Gastrocnemius medialis (tissue), 4 donors: ENCODE measurements around the gene DIP2C. TPM values are rescaled to one million over a fixed set of nuclear protein-coding genes. Genes with fewer than 3 reads are reported as not detected.

Source experiments
- ATAC-seq, 2 donors: fragments of 150-250 bp; one replicate each; pipeline ENCODE4 v1.9.1; 2016
- DNase-seq, 2 donors: peaks; one replicate each; pipeline ENCODE4 v3.0.0-alpha.2; 2019
- H3K27ac ChIP-seq, 4 donors: fragments of 200-600 bp; sonication (generic); 1 replicate in 1 of 4; 2 replicates in 3 of 4; pipeline ENCODE4 v1.5.1; 2016 to 2018; ENCODE audit warnings: mild to moderate bottlenecking in 2 of 4, moderate library complexity in 1 of 4
- H3K27me3 ChIP-seq, 3 donors: fragments of 200-600 bp; sonication (generic) in 2 of 3; 1 replicate in 1 of 3; 2 replicates in 2 of 3; pipeline versions ENCODE4 v1.5.1 to v1.6.0; 2016 to 2019; ENCODE audit warnings: mild to moderate bottlenecking in 1 of 3, moderate library complexity in 1 of 3
- H3K36me3 ChIP-seq, 2 donors: fragments of 200-600 bp; sonication (generic) in 1 of 2; one replicate each; pipeline ENCODE4 v1.5.1; 2017 to 2018
- H3K4me1 ChIP-seq, 2 donors: fragments of 200-600 bp; sonication (generic) in 1 of 2; one replicate each; pipeline ENCODE4 v1.5.1; 2016 to 2017; ENCODE audit warnings: mild to moderate bottlenecking in 2 of 2
- H3K4me3 ChIP-seq, 4 donors: fragments of 200-600 bp; sonication (generic) in 3 of 4; 1 replicate in 1 of 4; 2 replicates in 3 of 4; pipeline ENCODE4 v1.5.1; 2016 to 2019; ENCODE audit warnings: mild to moderate bottlenecking in 2 of 4
- H3K9me3 ChIP-seq, 3 donors: fragments of 200-600 bp; sonication (generic) in 2 of 3; 1 replicate in 1 of 3; 2 replicates in 2 of 3; pipeline ENCODE4 v1.5.1; 2016 to 2019
- POLR2A ChIP-seq, 2 donors: fragments of 450-650 bp; IDR thresholded peaks; one replicate each; pipeline ENCODE4 v1.6.1; 2017; ENCODE audit warnings: antibody characterized with exemption in 2 of 2, mild to moderate bottlenecking in 2 of 2, moderate library complexity in 2 of 2
- in situ Hi-C, 4 donors: fragments of 200-750 bp; cut with MboI; loops; one replicate each; pipeline versions ENCODE4 v1.15.0 to v1.8.0; 2017; ENCODE audit warnings: low sequenced_read_pairs in 4 of 4
- intact Hi-C: fragments of 100-400 bp; cut with DNase I; formaldehyde crosslinking; loops from one replicate; pipeline ENCODE4 v1.15.1; 2023; ENCODE audit warnings: low total_unique reads
- total RNA-seq, 4 donors: library from RNA; depleted of rRNA; stranded (reverse); fragments of >200 nt; gene quantifications; one replicate each; pipeline versions ENCODE4 v1.1.0 to v1.2.3, GENCODE V29; 2016
- TF ChIP-seq, protein P1 (sequence below), 5 experiments: fragments of 450-650 bp in 3 of 5; fragments of 200-600 bp in 2 of 5; sonication (generic) in 2 of 5; IDR thresholded peaks in 4 of 5; conservative IDR thresholded peaks in 1 of 5; 1 replicate in 4 of 5; 2 replicates in 1 of 5; pipeline ENCODE4 v1.5.1; 2016 to 2019; ENCODE audit warnings: antibody characterized with exemption in 5 of 5, mild to moderate bottlenecking in 3 of 5, moderate library complexity in 3 of 5

The DIP2C gene
- total RNA-seq, 4 donors from 2014 or later: 19.1 to 60.0 (median 30.2) TPM

DNA sequence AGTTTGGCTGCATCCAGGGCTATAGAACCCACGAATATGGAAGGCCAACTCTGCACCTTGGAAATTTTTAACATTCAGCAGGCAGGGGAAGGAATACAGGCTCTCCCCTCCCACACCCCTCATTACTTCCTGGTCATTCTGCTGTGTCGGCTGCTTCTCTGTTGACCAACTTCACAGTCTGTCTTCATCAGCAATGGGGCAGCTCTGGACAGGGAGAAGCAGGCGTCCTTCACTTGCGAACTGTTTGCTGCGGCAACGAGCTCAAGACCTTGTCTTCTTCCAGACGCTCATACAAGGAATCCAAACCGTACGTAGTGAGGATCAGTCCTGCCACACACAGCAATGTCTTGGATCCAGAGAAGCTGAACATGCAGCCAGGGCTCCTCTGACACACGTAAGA is 192.2 kb downstream of the DIP2C start:
- no peak for ATAC-seq
- no peak for TF ChIP-seq POLR2A (IDR thresholded peaks at IDR 0.05)
- TF ChIP-seq, protein P1, sequence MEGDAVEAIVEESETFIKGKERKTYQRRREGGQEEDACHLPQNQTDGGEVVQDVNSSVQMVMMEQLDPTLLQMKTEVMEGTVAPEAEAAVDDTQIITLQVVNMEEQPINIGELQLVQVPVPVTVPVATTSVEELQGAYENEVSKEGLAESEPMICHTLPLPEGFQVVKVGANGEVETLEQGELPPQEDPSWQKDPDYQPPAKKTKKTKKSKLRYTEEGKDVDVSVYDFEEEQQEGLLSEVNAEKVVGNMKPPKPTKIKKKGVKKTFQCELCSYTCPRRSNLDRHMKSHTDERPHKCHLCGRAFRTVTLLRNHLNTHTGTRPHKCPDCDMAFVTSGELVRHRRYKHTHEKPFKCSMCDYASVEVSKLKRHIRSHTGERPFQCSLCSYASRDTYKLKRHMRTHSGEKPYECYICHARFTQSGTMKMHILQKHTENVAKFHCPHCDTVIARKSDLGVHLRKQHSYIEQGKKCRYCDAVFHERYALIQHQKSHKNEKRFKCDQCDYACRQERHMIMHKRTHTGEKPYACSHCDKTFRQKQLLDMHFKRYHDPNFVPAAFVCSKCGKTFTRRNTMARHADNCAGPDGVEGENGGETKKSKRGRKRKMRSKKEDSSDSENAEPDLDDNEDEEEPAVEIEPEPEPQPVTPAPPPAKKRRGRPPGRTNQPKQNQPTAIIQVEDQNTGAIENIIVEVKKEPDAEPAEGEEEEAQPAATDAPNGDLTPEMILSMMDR (IDR thresholded peaks at IDR 0.05 in 4 of 5, conservative IDR thresholded peaks at IDR 0.05 in 1 of 5): no peak
- Histone ChIP-seq H3K4me1 (peaks cover 40 to 53% of the 10 kb centered on the region in 2 donors), H3K27ac (no peak overlapping the region), H3K36me3 (no peaks in the 10 kb centered on the region), H3K27me3 (no peaks in the 10 kb centered on the region), H3K9me3 (no peaks in the 10 kb centered on the region), H3K4me3 (no peak overlapping the region)
- intact Hi-C loops (no loop called here), in situ Hi-C loops (no loop called here)
- DNase-seq: peak in 1 of 2 donors; percentile 8

DNA sequence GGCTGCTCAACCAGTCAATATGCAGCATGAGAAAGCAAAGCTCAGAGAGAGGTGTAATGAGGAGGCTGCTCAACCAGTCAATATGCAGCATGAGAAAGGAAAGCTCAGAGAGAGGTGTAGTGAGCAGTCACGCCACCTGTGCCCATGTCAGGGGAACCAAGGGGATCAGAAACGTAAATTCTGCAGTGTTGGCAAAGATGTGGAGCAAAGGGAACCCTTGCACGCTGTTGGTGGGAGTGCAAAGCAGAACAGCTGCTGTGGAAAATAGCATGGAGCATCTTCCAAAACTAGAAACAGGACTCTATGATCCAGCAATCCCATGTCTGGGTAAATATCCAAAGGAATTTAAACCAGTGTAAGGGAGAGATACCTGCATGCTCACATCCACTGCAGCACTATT is 194.9 kb downstream of the DIP2C start:
- H3K4me1 ChIP-seq: peaks cover 41 to 55% of the 10 kb centered on the region in 2 donors
- in situ Hi-C loops (no loop called here), intact Hi-C loops (no loop called here)
- H3K4me3 ChIP-seq: no peak overlapping the region
- TF ChIP-seq, protein P1 (IDR thresholded peaks at IDR 0.05 in 4 of 5, conservative IDR thresholded peaks at IDR 0.05 in 1 of 5): no peak
- no peak for TF ChIP-seq POLR2A (IDR thresholded peaks at IDR 0.05)
- no peaks in the 10 kb centered on the region for H3K9me3 ChIP-seq
- no peak overlapping the region for H3K27ac ChIP-seq
- DNase-seq (no peak), ATAC-seq (no peak)
- no peaks in the 10 kb centered on the region for H3K27me3 ChIP-seq
- H3K36me3 ChIP-seq: no peaks in the 10 kb centered on the region

DNA sequence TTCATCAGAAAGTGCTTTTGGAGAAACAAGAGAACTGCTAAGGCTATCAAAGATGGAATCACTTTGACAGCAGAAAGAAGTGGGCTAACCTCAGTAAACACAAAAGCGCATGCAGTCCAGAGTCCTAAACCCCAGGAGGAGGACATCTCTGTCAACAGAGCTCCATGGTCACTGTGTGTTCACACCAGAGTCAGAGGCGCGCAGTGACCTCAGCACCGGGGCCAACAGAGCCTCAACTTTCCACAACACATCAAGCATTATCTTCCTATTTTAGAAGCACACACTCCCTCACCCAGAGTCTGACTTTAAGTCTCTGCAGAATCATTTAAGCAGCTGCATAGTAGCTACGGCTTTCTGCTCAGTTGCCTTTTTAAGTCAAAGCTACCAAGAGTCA is 195.3 kb downstream of the DIP2C start:
- H3K9me3 ChIP-seq: no peaks in the 10 kb centered on the region
- no peaks in the 10 kb centered on the region for H3K27me3 ChIP-seq
- in situ Hi-C loops: no loop called here
- ATAC-seq (no peak), DNase-seq (no peak)
- no peak overlapping the region for H3K27ac ChIP-seq
- H3K36me3 ChIP-seq: no peaks in the 10 kb centered on the region
- no peak overlapping the region for H3K4me3 ChIP-seq
- peaks cover 45 to 54% of the 10 kb centered on the region in 2 donors for H3K4me1 ChIP-seq
- no peak for TF ChIP-seq POLR2A (IDR thresholded peaks at IDR 0.05)
- TF ChIP-seq, protein P1 (IDR thresholded peaks at IDR 0.05 in 4 of 5, conservative IDR thresholded peaks at IDR 0.05 in 1 of 5): no peak
- intact Hi-C loops: no loop called here

DNA sequence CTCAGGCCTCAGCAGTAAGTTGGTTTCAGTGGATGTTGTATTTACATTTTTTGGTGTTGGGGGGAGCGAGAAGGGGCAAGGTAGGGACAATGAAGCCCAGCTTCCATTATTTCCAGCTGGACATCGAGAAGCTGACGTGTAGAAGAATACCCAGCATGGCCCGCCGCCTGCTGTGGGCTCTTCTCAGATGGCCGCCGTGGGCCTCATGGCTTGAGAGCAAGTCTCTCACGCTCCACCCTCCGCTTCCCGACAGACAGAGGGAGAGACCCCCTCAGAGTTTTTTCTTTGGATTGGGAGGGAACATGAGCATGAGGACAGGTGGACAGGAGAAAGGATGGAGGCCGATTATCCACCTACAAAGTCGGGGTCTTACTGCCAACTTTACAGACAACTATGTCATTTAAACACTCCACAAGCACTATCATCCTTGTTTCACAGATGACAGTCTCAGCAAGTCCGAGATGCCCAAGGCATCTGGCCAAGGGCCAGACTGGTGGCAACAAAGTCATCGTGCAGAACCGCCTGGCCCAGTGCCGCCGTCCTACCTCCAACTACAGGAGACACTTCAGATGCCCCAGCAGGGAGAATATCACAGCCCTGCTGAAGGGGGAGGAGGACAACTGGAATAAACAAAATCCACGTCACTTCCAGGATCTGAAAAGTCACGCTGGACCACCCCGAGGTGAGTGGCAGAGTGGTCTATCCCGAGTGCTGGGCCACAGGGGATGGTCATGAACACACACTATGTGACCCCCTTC is 195.9 kb downstream of the DIP2C start:
- intact Hi-C loops (no loop called here), in situ Hi-C loops (no loop called here)
- Histone ChIP-seq H3K4me3 (no peak overlapping the region), H3K4me1 (peaks cover 50 to 59% of the 10 kb centered on the region in 2 donors), H3K27ac (no peak overlapping the region), H3K36me3 (no peaks in the 10 kb centered on the region), H3K27me3 (no peaks in the 10 kb centered on the region), H3K9me3 (no peaks in the 10 kb centered on the region)
- ATAC-seq (no peak), DNase-seq (no peak)
- TF ChIP-seq, protein P1 (IDR thresholded peaks at IDR 0.05 in 4 of 5, conservative IDR thresholded peaks at IDR 0.05 in 1 of 5): no peak
- no peak for TF ChIP-seq POLR2A (IDR thresholded peaks at IDR 0.05)
